ENCODE results near the gene PPP1R12C.

DNA sequence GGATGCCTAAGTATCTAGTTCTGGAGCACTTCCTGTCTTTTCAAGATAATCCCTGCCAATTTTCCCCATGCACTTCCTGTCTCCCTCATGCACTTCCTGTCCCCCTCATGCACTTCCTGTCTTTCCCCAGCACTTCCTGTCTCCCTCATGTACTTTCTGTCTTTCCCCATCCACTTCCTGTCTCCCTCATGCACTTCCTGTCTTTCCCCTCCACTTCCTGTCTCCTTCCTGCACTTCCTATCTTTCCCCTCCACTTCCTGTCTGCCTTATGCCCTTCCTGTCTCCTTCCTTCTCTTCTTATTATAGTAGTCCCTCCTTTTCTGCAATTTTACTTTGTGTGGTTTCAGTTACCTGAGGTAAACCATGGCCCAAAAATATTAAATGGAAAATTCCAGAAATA, 34.6 kb upstream of the PPP1R12C start:
- TF ChIP-seq, protein P1, sequence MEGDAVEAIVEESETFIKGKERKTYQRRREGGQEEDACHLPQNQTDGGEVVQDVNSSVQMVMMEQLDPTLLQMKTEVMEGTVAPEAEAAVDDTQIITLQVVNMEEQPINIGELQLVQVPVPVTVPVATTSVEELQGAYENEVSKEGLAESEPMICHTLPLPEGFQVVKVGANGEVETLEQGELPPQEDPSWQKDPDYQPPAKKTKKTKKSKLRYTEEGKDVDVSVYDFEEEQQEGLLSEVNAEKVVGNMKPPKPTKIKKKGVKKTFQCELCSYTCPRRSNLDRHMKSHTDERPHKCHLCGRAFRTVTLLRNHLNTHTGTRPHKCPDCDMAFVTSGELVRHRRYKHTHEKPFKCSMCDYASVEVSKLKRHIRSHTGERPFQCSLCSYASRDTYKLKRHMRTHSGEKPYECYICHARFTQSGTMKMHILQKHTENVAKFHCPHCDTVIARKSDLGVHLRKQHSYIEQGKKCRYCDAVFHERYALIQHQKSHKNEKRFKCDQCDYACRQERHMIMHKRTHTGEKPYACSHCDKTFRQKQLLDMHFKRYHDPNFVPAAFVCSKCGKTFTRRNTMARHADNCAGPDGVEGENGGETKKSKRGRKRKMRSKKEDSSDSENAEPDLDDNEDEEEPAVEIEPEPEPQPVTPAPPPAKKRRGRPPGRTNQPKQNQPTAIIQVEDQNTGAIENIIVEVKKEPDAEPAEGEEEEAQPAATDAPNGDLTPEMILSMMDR (IDR thresholded peaks at IDR 0.05): no peak
- no peak for TF ChIP-seq EP300 (IDR thresholded peaks at IDR 0.05)
- TF ChIP-seq POLR2A (IDR thresholded peaks at IDR 0.05): no peak
- no peak for TF ChIP-seq POLR2AphosphoS5 (IDR thresholded peaks at IDR 0.05)
